GM21737 (cell line): Measurements from ENCODE around the gene EXOC6B.

Experiments
- ATAC-seq: cut with Tn5 transposase; IDR thresholded peaks from one replicate; pipeline ENCODE4 v1.9.1; 2021; ENCODE audit warnings: mild to moderate bottlenecking, moderate library complexity; ENCODE audit not compliant: unreplicated experiment

Gene EXOC6B

DNA sequence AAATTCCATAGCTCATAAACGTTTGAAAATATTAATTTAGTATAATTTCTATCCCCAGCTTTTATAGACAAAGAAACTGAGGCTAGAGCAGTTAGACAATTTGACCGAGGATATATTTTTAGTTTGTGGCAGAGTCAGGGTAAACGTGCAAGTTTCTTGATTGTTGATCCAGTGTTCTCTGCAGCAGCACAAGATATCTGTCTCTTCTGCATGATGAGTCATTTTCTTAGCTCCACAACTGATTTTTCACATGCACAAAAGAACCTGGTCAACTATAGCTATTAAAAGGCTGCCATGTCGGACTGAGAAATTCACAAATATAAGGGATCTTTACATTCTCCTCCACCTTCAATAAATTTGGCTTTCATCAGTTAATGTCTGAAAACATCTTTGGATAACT lies 534.8 kb downstream of the EXOC6B start:
- no peak for ATAC-seq

DNA sequence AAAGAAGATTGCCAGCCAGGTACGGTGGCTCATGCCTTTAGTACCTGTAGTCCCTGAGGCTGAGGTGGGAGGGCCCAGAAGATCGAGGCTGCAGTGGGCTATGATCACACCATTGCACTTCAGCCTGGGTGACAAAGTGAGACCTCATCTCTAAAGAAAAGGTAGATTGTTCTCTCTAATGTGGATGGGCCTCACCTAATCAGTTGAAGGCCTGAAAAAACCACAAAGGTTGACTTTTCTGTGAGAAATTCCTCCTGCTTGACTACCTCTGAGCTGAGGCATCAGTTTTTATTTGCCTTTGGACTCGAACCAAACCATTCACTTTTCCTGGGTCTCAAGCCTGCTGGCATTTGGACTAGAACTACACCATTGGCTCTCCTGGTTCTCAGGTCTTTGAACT lies 536.1 kb downstream of the EXOC6B start:
- no peak for ATAC-seq

DNA sequence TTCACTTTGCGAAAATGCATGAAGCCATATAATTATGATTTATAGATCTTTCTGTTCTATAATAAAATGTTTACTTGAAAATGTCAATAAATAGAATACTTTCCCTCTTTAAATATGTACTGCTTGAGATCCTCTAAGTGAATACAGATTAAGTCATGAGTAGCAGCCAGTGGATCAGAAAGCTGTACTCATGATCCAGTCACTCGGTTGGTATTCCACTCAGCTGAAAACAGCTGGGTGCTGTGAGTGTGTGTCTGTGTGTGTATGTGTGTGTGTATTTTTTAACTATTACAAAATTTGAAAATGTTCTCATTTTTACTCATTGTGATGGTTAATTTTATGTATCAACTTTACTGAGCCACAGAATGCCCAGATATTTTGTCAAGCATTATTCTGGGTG lies 536.5 kb downstream of the EXOC6B start:
- ATAC-seq: no peak

DNA sequence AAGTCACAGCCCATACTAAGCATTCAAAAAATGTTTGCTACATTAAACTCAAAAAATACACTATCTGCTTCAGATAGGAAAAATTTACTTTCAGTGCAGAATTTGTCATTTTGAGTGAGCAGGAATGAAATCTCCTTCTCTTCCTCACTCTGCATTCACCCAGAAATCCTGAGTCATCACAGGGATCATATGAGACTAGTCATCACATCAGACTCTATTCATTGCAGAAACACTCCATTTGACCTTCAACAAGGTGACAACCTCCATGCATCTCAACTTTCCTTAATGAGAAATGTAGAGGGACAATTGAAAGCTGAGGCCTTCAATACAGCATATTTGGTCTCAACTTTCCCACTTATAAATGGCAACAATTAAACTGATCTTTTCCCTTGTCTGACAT lies 547.8 kb downstream of the EXOC6B start:
- no peak for ATAC-seq

DNA sequence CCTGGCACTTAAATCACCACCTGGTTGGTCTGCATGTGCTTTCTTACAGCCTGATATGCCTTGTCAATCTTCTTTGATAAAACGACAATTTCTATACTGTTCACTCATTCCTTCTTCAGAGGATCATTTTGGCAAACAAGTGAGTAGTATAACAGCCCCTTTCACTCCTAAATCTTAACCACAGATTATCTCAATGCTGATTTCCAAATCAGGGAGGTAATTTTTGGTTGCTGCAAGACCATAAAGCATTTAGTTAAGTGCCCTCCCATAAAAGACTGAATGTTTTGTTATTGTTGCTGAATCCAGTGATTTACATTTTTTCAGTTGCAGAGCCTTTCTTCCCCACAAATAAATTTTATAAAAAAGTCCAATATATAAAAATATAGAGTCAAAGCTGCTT lies 549.0 kb downstream of the EXOC6B start:
- ATAC-seq: no peak

DNA sequence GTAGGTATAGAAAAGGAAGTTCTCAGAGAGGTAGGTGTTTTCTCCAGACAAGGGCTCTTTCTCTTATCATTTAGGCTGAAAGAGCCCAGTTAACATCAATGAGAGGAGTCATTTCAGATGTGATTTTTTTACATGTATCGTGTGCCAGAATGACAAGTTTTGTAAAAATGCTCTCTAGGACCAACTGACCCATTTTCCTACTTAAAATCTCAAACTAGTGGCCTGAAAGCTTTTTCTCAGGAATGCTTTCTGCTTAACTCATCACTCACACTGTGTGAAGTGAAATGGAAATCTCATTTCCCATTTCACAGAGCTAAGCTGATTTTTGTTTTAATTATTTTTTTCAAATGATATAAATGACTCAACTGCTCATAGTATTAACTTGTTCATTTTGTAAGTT lies 549.5 kb downstream of the EXOC6B start:
- ATAC-seq: no peak

DNA sequence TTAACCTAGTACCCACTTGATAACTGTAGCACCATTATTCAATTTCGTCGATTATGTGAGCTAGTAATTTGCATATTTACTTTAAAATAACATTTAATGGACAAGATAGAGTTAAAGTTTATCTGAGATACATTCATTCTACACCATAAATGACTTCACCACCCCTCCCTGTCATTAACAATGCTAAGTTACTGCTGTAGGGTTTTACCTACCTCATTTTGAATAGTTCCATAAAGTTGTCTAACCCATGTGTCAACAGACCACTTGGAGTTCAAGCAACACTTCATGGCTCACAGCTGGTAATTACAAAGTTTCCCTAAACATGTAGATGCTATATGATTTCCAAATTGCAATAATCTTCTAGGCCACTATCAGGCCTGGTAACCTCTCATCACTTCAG lies 550.7 kb downstream of the EXOC6B start:
- no peak for ATAC-seq

DNA sequence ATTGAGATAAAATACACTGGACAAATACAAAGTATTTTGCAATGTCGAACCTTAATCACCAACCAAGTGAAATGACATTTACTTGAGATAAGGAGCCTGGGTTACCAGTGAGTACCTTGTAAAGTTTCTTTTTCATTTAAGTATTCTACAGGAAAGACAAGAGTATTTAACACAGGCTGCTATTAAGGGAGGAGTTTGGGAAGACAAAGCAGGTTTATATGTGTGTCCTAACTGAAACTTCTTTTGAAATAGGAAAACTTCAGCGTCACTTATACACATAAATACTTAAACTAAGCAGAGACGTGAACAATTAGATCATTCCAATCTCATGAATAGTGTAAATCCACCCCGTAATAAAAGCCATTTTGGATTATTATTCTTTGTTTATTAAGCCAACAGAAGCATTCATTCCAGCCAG lies 551.4 kb downstream of the EXOC6B start:
- ATAC-seq: no peak

DNA sequence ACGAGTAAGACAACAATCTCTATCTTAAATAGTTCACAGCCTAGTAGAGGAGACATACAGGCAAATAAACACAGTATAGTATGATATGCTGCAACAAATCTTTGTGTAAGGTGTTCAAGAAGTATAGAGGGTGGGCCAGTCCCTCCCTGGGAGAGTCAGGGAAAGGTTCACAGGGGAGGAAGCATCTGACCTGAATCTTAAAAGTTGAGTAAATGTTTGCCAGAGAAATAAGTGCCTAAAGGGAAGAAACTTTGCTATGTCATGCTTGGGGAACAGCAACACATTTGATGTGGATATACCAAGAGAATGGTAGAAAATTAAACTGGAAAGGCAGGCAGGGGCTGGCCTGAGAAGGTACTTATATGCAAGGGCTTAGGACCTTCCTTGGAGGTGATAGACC lies 552.4 kb downstream of the EXOC6B start:
- ATAC-seq: no peak

DNA sequence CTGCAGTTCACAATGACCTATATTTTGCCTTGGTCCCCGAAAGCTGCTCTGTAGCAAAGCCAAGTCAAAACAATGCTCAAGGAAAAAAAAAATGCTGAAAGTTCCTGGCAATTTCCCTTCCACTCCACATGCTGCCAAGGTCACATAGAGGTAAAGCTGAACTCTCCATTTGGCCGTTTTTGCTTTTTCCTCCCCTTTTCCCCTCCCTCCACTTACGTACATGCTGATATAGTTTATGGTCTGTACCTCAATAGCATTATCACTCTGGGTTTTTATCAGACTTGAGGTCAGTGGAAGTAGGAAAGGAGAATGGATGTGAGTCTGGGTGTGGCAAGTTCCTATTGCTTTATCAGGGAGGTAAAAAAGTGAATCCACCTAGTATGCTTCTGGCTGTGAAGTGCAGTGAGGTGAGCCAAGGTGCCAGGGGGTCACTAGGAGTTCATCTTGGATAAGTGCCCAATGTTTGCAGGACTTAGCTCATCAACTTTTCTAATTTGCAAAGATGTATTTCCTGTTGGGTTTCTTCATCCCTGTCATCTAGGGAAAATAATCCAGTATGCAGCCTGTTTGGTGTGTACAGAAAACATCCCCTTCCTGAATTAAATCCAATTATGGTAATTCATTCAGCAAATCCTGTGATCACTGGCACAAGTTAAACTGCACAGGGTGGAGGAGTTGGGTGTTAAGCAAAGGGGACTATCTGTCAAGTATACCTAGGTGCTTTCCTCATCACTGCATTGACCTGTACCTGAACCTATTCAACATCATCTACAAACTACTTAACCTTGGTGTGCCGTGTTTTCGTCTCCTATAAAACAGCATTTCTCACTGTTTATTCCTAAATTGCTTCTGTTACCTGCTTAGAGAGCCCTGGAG lies 553.8 kb downstream of the EXOC6B start:
- ATAC-seq: no peak

DNA sequence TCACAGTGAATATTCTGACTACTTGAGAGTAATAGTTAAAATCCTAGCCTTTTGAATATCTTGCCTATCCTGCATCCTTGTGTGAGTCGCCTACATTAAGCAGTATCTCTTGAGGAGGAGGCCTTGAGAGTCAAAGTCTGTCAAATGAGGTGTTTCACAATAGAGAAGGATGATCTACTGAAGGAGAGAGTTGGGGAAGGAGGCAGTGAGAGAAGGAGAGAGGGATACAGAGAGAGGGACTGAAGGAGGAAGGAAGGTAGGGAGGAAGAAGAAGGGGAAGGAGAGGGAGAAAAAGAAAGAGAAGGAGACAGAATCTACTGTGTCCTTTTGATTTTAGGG lies 554.6 kb downstream of the EXOC6B start:
- no peak for ATAC-seq

DNA sequence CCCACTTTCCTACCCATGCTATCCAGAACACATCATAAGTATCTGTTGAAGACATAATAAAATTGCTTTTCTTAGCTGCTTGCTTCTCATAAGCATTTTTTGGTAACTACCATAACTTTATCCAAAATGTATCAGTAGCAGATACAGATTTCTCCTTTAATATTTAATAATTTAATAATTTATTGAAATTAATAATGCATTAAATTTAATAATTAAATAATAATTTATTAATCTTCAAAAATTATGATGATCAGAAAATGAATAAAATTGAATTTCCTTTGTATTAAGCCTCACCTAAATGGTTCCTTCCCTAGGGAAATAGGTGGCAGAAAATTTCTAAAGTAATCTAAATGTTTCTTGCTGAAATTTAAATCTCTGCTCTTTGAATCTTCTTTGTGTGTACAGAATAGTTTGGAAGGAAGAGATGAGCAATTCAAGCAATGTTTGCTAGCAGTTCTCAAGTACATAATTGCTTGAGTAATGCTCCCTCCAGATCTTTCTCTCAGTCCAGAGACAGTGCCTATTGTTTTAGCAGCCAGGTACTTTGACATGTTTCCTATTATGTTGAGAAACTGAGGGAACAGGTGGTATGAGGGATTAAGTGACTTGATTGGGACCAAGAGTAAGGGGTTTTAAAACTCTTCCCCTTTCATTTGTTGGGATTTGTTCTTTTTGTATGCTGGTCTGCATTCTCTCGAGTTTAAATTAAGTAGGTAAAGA lies 555.1 kb downstream of the EXOC6B start:
- no peak for ATAC-seq

DNA sequence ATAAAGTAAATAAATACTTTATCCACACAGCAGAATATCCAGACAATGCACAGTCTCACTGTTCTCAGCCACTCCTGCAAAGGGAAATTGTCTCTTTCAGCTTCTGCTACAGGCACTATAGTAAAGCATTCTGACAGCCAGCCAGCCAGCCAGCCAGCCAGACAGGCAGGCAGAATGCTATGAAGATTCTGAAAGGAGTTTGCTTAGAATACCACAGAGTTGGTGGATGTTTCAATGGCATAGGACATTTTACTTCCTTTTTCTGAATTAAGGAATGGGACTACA lies 562.1 kb downstream of the EXOC6B start:
- no peak for ATAC-seq

DNA sequence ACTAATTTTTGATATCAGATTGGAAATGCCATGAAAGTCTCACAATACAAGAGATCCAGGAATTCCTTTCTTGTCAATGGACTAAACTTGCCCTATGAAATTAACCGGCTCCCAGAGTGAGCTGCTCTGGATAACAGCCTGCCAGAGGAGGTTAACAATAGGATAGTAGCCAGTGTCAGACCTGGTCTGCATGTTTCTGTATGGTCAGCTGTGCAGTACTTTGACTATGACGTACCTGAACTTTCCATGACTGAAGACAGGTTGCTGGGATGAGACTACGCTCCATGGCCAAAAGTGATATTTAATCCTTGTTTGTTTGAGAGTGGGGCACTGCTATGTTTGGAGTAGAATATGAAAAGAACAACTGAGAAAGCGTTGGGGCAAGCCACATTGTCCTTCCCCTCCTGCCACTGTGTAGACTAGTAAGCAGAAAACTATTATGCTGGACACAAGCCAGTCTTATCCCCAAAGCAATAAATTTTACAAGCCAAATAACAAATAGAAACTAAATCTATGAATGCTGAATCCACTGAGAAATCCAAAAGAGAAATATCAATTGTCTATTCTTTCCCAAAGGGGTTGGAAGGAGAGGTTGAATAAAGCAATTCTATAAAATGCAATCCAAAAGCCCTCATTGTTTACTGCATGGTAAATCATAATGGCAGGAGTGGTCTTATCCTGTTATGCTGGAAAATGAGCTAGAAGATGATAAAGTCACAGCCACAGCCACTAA lies 562.6 kb downstream of the EXOC6B start:
- ATAC-seq: no peak

DNA sequence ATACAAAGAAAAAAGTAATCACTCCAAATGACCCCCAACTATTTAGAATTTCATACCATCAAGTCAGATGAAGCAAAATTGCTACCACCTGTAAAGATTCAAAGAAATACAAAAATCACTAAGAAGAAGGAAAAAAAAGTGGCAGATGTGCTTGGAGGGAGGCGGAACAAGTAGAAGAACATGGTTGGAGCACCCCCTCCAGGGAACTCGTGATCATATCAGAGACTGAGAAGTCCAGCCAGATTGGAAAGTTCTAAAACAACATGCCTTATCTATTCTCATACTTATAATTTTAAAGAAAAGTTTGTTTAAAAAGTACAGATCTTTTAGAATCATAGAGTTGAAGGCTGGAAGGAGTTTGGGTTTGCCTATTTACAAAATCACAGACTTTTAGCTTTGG lies 564.8 kb downstream of the EXOC6B start:
- ATAC-seq: no peak

DNA sequence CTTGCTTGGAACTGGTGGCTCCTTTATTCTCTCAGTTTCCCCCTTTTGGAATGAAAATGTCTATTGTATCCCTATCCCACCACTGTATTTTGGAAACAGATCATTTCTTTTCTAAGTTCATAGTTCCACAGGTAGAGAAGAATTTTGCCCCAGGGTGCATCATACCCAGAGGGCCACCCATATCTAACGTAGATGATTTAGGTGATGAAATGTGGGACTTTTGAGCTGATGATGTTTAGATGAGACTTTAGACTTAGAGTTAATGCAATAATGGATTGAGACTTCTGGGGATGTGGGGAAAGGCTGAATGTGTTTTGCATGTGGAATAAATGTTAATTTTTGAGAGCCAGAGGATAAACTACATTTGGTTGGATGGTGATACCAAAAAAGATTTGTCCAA lies 570.3 kb downstream of the EXOC6B start:
- no peak for ATAC-seq

DNA sequence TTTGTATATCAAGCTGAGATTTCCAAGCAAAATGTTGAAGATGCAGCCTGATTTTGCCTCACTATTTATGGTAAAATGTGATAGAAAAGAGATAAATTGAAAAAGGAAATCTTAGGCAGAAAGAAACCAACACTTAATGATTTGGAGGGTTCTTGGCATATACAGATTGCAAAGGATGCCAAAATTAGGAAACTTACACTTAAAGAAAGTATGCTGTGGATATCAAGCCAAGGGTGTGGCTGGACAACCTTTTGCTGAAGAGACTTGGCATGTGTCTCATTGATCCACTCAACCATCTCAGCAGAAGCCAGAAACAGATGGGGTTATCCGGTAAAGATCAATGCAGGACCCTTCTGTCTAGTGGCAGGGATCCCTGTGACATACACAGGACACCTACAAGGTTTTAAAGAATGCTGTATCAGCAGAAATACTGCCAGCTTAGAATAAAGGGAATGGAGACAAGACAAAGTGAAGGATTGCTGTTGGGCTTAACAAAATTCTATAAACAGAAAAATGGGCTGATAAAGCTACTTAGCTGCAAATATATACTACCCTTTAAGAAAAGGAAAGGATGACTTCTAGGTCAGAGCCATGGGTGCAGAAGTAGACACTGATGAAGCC lies 570.9 kb downstream of the EXOC6B start:
- no peak for ATAC-seq

DNA sequence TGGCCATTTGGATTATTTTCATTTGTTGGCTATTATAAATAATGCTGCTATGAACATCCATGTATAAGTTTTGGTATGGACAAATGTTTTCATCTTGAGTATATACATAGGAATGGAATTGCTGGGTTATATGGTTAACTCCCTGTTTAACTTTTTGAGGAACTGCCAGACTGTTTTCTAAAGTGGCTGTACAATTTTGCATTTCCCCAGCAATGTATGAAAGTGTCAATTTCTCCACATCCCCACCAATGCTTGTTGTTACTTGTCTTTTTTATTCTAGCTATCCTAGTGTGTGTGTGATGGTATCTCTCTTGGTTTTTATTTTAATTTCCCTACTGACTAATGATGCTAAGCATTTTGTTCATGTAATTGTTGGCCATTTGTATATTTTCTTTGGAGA lies 587.5 kb downstream of the EXOC6B start:
- ATAC-seq: no peak

DNA sequence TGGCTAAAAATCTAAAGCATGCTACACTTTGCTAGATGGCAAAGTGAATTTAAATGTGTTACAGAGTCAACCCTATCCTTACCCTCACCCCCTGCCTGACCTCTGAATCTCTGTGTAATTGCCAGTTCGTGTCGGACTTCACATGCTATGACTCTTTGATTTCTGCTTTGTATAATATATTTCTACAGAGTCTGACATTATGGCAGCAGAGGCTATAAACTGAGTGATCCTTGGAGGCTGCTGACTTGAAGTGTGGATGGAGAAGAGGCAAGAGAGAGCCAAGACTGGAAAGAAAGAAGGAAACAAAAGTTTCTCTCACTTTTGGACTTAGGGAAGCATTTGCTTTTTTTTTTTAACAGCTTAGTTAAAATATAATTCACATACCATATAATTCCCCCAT lies 588.3 kb downstream of the EXOC6B start:
- ATAC-seq: no peak

DNA sequence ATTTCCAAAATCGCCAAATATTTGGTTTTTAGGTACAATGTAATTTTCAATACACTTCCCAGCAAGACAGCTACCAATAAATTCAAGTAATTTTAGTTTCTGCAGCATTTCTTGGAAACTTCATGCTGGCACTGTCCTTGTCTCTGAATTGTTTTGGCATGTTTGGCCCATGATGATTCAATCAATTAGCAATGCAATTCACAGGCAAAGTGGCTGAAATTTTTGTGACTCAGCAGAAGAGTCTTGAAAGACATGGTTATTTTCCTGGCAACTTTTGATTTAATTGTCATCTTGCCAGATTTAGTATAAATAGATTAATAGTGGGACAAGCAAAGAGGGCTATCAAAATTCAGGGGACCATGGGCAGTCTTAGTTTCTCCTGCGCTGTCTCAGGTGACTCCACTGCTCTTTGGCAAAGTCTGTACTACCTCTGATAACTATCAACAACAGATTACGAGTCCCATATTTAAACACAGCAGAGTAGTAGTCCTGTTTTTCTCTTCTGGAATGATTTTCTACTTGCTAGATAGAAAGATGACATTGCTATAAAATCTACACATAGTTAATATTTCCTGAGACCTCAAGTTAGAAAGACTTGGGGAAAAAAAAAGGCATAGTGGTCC lies 589.3 kb downstream of the EXOC6B start:
- no peak for ATAC-seq
